NOMO-1 treated with dmso at 0.1 percent for 144 hours (cell line): Measurements from ENCODE around the gene TCEAL7.

Source experiments
- DNase-seq: peaks from one replicate; lab custom pipeline; 2025; ENCODE audit not compliant: unreplicated experiment; lab: John Stamatoyannopoulos, UW

The TCEAL7 gene

DNA sequence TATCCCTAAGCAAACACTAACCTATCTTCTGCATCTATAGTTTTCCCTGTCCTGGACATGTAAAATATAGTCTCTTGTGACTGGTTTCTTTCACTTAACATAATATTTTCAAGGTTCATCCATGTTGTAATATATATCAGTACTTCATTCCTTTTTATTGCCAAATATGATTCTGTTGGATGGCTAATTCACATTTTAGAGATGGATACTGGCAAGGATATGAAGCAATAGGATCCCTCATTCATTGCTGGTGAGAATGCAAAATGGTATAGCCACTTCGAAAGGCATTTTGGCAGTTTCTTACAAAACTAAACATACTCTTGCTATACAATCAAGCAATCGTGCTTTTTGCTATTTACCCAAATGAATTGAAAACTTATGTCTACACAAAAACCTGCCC, 33.0 kb downstream of the TCEAL7 start:
- no peak for DNase-seq

DNA sequence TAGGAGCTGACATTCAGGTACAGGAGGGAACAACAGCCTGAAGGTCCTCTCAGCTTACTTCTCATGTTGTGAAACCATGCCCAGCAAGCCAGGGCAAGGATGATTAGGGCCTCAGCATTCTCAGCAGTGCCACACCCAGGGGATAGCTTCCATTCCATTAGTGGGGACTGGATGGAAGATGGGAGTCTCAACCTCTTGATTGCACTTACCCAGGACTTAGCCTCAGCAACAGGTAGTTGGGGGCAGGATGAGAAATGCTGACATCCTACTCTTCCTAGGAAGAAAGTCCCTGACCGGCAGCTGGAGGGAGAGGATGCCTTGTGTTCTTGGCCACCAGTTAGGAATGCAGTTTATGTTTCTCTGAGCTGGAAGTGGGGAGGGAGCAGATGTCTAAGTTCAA, 37.5 kb downstream of the TCEAL7 start:
- no peak for DNase-seq

DNA sequence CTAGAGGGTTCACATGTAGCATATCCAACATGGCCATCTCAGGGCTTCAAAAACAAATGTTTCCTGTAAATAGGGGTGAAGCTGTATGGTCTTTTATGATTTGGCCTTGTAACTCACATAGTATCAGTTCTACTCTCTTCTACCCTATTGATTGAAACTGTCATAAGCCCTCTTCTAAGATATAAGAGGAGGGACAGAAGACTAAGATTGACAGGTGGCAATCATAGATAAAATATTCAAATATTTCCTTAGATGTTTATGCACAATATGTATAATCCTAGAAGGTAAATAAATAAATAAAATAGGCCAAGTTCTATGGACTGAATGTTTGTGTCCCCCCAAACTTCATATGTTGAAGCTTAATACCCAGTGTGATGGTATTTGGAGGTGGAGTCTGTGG, 39.4 kb downstream of the TCEAL7 start:
- DNase-seq = no peak

DNA sequence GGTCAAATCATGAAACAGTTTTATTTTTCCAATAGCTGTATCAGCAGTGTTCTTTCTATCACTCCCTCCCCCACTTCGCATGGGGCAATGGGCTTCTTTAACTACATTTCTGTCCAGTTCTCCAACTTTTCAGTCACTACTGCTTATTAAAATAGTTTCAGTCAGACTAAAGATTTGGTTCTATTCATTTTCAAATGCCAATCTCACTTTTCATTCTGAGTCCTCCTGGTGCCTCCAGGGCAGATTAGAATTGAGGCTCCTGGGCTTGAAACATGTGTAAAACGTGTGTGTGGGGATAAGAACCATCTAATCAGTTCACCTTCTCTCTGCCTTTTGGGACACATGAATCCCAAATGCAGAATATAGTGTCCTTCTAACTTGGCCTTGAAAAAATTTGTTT, 42.8 kb downstream of the TCEAL7 start:
- no peak for DNase-seq

DNA sequence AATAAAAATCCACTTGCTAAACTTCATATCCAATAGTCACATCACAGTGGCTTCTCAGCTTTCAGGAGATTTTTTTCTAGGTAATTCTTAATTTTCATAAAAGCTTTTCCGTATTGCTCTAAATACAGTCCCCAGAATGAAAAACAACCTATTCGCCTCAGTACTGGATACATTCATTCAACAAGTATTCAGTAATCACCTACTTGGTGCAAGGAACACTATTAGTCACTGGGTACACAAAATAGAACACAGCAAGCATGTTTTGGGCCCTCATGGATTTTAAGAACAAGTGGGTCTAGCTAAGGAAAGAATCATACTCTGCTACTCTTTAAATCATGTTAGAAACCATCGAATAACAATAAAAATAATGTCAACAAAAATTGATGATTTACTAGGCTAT, 43.5 kb downstream of the TCEAL7 start:
- no peak for DNase-seq

DNA sequence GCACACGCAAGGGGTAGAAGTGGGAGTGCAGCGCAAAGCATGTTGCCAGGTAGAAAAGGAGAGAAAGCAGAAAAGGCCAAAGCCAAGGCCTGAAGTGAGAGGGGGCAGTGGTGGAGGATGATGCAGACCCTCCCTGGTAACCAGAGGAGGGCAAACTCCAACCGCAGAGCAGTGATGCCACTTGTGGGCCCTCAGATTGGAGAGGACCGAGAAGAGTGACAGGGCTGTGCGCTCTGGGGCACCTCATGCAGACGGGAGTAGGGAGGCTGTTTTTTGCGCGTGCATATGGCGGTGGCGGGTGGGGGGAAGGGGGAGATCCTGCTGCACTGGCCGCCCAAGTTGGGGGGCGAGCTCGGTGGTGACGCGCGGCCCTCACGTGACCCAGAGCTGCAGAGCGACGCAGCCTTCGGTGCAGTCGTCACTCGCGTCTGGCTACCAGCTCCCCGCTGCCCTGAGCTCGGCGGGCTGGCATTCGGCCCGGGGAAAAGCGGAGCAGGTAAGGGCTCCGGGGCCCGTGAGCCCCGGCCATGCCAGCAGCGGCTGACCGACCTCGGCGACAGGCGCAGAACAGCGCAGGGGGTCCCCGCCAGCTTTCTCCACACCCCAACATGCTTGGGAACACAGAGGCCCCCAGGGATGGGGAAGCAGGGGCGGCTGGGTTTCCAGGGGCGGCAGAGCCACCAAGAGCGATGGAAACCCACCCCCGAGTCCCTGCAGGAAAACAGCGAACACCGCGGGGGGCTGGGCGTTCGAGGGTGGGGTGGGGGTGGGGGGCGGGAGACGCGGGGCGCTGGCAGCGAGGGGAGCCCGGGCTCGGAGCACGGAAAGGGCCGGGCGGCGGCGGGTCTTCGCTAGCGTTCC, 46.3 kb downstream of the TCEAL7 start, which contains the start of gene BEX3:
TSS of gene BEX3 (plus strand) at position 421 of the 861 bp plus-strand sequence. CDS start 984 bp downstream, outside the sequence.
- DNase-seq = no peak

DNA sequence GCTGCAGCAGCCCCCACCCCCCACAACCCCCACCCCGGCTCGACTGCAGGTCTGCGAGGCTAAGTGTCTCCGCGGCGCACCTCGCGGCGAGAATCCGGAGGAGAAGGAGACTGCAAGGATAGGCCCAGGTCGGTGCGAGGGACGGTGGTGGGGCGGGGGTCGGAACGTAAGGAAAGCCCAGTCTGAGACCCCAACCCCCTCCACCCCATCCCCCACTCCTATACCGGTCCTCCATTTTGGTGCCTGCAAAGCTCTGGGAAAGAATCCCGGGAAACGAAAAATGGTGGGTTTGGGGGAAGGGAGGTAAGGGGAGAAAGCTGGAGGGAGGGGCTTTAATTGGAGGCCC, 46.9 kb downstream of the TCEAL7 start:
- no peak for DNase-seq

DNA sequence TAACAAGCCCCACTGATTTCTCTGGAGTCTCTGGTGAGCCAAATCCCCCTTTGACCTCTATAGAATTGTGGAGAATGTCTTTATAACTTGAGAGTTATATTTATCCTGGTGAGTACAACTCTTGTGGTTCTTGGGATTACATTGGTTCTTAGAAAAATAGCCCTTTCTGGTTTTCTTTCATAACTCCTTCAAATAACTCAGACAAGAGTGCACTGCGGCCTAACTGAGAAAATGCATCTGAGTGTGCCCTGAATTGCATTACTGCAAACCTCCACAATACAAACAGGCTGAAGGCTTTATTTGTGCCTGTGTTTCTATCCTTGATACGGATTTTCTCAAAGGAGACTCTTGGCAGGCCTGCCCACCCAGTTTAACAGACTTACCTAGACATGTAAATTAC, 49.0 kb downstream of the TCEAL7 start:
- no peak for DNase-seq
